NCI-H1092 treated with DMSO at 0.1 percent for 48 hours (cell line): ENCODE results near the gene OXSR1.
"Not testable (repeated sequence)": the region's sequence is repeated elsewhere in the genome, so short reads cannot be mapped to it uniquely, and the experiment has no call there.

ENCODE experiments used
- DNase-seq: peaks from one replicate; lab custom pipeline; 2025; lab: John Stamatoyannopoulos, UW

Gene OXSR1

DNA sequence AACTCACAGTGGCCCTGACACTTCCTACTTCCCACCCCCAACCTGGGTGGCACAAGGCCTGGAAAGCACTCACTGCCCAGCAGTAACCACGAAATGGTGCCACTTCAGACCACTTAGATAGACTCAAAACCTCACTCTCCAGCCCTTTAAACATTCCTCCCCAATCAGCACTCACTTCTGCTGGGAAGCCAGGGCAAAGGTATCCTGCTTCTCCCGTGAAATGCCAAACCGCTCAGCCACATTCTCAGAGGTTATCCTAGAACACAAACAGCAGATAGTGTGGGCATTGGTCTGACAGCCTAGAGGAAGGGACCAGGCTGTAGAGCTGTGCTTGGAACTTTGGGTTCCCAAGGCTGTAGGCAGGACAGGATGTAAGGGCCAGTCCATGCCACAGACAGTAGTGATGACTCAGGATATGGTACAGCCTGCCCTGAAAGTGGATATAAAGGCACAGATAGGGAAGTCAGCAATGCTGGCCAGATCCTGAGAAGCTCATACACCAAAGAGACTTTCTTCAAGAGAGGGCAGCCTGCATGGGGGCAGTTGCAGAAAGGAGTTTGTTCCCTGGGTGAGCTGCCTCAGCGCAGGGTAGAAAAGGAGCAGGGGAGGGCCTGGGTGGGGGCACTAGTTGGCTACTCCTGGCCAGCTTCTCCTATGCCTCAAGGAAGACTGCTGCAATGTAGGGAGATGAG, 37.6 kb upstream of the OXSR1 start:
- no peak for DNase-seq

DNA sequence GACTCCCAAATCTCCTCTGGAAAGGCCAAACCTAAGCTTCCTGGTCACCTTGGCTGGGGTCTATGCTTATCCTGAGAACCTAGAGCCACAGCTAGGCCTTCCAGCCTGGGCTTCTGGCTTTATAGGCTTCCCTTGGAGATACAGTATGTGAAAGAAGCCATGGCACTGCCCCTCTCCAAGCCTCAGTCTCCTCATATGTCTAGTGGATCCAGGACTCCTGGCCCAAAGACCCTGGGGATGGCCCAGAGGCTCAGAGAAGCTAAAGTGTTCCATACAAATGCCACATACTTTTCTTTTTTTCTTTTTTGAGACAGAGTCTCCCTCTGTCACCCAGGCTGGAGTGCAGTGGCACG, 37.1 kb upstream of the OXSR1 start:
- no peak for DNase-seq

DNA sequence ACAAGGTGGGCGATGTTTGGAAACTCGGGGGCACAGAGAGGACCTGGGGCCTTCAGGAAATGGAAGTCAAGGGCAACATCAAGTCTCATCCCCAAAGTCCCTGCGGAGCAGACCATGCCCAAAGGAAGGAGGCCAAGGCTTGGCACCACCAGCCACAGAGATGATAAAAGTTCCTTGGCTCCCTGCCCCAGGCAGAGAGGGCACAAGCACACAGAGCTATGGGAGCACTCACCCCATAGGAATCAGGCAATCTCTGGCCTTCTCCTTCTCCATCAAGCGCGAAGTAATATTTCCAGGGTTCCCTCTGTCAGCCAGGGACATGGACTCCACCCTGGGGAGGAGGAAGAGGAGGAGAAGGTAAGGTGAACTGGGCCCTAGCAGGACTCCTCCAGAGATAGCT, 36.3 kb upstream of the OXSR1 start:
- no peak for DNase-seq

DNA sequence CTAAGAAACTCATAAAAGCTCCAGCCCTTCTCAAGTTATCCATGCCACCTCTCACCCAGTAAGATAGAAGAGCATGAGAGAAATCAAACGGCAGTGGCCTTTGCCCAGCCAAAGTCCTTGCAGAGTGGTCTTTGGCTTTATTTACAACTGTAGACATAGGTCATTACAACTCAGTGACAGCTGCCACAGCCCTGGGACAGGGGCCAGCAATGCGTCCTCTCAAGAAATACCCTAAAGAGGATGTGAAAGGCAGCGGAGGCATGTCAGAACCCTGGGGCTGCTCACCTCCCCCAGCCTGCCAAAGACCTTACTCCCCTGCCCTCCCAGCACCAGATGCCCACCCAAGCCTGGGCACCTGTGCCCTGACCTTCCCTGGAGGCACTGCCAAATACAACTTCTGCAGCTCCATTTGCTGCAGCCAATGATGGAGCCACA, 34.7 kb upstream of the OXSR1 start:
- no peak for DNase-seq

DNA sequence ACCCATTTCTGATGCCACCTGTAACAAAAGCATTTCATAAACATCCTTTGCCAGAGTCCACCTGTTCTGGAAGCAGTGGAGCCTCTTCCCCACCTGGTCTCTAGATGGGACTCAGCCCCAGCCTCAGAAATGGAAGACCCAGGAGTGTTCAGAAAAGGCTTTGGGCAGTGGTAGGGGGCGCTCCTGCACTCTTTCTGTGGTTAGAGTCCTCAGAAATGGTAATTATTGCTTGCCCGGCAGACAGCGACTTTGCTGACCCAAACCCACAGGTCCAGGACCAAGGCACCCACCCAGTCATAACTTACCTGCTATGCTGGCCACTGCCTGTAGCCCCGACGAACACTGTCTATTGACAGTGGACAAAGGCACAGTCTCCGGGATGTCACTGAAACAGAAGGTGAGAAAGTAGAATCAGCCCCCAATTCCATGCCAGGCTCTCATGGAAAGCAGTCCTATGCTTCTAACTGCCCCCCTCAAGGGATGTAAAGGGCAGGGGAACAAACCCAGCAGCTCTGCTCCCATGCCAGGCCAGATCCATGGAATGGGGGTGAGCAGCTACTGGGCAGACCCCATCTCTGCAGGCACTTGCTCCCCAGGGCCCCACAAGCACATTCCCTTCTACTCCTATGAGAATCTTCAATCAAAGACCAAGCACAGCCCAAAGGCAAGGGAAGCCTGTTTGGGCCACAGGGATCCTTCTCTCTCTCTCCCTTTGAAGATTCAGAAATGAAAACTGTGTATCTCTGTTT, 33.5 kb upstream of the OXSR1 start:
- no peak for DNase-seq

DNA sequence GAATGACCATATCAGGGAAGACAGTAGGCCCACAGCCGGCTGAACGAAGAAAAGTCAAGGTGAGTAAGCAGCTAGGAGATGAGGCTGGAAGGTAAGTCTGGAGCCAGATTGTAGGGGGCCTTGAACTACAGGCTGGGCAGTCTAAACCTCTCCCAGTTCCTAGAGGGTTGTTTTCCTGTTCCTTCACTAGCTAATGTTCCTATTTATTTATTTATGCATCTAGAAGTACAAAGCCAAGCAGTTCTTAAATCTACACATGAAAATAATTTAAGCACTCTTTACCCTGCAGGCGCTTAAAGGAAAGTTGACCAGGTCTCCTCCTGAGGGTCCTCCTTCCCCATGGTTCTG, 32.2 kb upstream of the OXSR1 start:
- no peak for DNase-seq

DNA sequence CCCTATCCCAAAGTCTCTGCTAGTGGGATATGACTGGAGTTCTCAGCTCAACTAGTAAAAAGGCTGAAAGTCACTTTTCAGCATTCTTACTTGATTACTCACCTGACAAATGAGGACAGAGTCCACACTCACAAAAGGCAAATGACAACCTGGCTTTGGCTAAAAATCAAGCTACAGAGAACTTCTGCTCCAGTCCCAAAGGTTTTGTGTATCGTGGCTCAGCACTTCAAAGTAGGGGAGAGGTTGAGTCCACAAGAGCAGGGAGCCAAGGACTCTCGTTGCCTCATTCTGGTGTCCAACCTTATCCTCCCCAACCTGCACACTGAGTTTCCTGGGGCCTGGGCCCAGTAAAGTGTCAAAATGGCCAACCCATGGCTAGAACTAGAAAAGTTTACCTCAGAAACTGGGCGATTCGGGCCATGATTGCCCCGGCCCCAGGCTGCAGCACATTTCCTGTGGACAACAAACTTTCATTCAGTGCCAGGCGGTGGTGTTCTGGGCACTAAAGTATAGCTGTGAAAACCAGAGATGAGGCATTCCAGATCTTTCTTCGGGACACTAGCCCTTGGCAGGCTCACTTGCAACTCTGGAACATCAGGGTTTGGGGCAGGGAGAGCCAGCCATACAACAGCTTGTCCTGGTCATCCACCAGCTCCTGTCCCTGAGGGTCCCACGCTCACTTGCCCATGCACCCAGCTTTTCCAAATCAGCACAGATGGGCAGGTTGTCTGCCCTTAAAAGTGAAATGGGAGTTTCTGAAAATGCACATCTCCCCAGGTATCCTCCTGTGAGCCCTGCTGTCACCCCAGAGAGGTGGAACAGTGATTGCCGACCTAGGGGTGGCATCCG, 31.6 kb upstream of the OXSR1 start:
- no peak for DNase-seq

DNA sequence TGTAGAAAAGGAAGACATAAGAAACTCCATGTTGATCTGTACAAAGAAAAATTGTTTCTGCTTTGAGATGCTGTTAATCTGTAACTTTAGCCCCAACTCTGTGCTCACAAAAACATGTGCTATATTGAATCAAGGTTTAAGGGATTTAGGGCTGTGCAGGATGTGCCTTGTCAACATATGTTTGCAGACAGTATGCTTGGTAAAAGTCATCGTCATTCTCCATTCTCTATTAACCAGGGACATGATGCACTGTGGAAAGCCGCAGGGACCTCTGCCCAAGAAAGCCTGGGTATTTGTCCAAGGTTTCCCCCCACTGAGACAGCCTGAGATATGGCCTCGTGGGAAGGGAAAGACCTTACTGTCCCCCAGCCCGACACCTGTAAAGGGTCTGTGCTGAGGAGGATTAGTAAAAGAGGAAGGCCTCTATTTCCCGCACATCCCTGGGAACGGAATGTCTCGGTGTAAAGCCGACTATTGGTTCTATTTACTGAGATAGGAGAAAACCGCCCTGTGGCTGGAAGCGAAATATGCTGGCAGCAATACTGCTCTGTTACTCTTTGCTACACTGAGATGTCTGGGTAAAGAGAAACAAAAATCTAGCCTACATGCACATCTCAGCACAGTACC, 30.7 kb upstream of the OXSR1 start:
- DNase-seq = not testable (repeated sequence)

DNA sequence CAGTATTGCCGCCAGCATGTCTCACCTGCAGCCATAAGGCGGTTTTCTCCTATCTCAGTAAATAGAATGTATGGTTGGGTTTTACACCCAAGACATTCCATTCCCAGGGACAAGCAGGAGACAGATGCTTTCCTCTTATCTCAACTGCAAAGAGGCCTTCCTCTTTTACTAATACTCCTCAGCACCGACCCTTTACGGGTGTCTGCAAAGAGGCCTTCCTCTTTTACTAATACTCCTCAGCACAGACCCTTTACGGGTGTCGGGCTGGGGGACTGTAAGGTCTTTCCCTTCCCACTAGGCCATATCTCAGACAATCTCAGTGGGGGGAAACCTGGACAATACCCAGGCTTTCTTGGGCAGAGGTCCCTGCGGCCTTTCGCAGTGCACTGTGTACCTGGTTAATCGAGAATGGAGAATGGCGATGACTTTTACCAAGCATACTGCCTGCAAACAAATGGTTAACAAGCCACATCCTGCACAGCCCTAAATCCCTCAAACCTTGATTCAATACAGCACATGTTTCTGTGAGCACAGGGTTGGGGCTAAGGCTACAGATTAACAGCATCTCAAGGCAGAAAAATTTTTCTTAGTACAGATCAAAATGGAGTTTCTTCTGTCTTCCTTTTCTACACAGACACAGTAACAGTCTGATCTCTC, 29.6 kb upstream of the OXSR1 start:
- not testable (repeated sequence) for DNase-seq

DNA sequence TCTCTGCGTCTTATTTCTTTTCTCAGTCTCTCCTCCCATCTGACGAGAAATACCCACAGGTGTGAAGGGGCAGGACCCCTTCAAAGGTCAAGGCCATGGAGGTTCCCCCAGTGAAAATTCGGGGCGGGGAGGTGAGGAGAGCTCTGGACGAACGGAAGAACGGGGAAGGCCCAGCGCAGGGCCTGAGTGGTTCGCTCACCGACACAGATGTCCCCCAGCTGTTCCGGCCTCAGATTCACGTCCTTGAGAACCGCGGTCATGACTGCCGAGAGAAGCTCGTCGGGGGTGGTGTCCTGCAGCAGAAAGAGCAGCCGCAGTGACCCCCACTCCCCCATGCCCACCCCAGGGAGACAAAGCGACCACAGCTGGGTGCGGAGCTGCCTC, 29.0 kb upstream of the OXSR1 start:
- no peak for DNase-seq

DNA sequence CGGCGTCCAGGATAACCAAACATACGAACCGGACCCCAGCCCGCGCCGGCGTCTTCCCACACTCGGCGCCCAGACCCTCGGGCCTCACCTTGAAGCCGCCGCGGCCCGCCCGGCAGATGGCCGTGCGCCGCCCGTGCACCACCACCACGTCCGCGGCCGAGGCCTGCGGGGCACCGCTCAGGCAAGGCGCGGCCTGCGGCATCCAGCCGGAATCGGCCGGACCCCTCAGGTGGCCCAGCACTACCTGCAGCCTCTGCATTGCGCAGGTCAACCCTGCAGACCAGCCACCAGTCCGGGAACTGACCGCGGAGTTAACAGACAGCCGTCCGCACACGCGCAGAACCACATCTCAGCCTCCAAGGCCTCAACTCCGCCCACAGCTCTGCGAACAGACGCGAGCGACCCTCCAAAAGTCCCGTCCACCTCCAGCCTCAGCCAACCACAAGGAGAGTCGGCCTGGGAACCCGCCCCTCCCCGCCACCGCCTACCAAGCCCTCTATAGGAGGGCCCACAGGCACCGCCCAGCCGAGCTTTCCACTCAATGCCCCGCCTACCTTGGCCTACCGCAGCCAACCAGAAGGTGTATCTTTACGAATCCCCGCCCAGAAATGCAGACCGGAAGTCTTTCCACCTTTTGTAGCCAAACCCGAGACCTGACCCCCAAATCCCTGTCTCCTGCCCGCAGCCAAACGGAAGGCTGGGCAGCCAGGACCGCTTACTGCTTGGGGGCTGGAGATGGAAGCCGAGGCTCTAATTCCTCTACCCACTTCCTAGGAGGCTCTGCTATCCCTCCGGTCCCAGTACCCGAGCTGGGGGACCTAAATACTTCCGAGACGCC, 28.3 kb upstream of the OXSR1 start, which contains the start of gene ACAA1:
Gene ACAA1 (minus strand): TSS at position 351 of the 838 bp plus-strand sequence. CDS start 92 bp downstream, at position 259.
- DNase-seq = peak; percentile 97

DNA sequence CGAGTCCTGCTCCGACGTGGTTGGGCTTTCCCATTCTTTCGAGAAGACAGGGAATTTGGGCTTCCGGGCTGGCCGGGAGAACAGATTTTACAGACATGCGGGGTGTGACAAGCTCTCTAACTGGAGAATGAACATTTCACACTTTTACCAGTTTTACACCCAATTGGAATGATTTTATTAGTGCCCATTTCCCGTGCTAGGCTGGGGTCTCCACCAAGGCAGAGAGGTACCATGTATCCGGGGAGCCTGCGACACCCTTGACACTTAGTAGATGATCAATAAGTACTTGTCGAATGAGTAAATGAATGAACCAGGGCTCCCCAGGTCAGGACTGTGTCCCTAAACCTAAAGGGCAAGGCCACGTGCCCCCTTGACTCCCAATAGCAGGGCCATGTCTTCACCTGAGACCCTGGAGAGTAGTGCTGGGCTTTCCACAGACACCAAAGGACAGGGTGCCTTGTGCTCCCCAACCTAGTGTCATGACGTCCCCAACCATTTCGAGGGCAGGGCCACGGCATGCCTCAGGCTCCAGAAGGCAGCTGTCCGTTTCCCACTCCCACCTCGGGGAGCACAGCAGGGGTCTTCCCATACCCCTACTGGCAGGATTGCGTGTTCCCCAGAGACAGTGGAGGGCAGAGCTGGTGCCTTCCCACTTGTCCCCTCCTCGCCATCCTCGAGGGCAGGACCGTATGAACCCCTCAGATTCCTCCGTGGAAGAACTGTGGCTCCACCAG, 27.6 kb upstream of the OXSR1 start:
- no peak for DNase-seq

DNA sequence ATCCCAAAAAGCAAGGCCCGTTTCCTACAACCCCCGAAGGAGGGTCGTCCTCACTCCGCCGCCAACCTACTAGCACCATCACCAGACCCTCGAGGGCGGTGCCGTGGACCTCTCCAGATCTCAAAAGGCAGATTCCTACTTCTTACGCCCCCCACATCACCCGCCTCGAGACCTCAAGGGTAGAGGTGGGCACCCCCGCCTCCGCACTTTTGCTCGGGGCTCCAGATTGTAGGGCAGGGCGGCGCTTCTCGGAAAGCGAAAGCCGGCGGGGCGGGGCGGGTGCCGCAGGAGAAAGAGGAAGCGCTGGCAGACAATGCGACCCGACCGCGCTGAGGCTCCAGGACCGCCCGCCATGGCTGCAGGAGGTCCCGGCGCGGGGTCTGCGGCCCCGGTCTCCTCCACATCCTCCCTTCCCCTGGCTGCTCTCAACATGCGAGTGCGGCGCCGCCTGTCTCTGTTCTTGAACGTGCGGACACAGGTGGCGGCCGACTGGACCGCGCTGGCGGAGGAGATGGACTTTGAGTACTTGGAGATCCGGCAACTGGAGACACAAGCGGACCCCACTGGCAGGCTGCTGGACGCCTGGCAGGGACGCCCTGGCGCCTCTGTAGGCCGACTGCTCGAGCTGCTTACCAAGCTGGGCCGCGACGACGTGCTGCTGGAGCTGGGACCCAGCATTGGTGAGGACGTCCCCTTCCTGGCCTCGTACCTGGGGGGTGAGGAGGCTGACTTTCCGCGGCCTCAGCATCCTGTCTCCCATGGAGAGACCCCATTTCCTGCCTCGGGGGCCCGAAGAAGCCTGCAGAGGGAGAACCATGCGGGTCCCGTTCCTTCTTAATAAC, 26.8 kb upstream of the OXSR1 start, which contains the start of gene MYD88:
Gene MYD88 (plus strand): TSS at position 313 of the 842 bp plus-strand sequence. CDS start 40 bp downstream, at position 353.
- peak; percentile 22 for DNase-seq

DNA sequence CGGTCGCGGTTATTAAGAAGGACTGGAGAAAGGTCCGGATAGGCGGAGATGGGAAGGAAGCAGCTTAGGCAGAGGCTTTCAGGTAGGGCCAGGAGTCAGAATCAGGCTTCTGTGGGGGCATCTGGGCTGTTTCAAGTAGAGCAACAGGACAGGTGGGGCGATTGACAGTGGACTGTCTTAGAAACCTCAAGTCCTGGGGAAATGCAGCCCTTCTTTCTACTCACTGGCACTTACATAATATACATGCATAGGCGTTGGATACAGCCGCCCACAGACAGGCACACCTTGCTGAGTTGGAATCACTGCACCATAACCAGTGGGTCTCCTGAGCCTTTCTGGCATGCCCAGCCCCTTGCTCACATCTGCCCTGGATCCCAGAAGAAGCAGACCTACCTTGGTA, 26.1 kb upstream of the OXSR1 start:
- DNase-seq = no peak

DNA sequence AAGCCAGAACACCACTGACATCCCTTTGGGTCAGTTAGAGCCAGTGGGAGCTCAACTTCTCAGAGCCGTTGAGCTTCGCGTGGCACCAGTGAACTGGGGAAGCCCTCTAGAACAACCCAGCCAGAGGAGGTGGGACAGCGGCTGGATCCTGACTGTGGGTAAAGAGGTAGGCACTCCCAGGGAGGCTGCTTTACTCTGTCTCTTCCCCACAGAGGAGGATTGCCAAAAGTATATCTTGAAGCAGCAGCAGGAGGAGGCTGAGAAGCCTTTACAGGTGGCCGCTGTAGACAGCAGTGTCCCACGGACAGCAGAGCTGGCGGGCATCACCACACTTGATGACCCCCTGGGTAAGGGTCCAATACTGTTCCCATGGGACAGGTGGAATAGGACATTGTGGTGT, 25.7 kb upstream of the OXSR1 start:
- no peak for DNase-seq

DNA sequence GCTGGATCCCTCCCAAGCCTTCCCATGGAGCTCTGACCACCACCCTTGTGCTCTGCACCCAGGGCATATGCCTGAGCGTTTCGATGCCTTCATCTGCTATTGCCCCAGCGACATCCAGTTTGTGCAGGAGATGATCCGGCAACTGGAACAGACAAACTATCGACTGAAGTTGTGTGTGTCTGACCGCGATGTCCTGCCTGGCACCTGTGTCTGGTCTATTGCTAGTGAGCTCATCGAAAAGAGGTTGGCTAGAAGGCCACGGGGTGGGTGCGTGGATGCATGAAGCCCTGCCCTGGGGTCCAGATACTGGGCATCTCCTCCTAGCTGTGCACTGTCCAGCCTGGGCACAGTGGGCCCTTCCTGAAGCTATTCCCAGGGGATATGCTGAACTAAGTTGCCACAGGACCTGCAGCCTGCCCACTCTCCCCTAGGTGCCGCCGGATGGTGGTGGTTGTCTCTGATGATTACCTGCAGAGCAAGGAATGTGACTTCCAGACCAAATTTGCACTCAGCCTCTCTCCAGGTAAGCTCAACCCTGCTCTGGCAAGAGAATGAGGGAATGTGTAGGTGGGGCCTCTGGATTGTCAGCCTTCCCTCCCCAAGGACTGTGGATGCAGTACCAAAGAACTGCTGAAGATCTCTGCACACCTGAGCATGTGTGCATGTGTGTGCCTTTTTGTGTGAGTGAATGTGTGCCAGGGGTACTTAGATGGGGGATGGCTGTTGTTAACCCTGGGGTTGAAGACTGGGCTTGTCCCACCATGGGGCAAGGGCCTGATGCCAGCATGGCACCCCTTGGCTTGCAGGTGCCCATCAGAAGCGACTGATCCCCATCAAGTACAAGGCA, 24.8 kb upstream of the OXSR1 start:
- no peak for DNase-seq

DNA sequence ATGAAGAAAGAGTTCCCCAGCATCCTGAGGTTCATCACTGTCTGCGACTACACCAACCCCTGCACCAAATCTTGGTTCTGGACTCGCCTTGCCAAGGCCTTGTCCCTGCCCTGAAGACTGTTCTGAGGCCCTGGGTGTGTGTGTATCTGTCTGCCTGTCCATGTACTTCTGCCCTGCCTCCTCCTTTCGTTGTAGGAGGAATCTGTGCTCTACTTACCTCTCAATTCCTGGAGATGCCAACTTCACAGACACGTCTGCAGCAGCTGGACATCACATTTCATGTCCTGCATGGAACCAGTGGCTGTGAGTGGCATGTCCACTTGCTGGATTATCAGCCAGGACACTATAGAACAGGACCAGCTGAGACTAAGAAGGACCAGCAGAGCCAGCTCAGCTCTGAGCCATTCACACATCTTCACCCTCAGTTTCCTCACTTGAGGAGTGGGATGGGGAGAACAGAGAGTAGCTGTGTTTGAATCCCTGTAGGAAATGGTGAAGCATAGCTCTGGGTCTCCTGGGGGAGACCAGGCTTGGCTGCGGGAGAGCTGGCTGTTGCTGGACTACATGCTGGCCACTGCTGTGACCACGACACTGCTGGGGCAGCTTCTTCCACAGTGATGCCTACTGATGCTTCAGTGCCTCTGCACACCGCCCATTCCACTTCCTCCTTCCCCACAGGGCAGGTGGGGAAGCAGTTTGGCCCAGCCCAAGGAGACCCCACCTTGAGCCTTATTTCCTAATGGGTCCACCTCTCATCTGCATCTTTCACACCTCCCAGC, 24.0 kb upstream of the OXSR1 start:
- no peak for DNase-seq

DNA sequence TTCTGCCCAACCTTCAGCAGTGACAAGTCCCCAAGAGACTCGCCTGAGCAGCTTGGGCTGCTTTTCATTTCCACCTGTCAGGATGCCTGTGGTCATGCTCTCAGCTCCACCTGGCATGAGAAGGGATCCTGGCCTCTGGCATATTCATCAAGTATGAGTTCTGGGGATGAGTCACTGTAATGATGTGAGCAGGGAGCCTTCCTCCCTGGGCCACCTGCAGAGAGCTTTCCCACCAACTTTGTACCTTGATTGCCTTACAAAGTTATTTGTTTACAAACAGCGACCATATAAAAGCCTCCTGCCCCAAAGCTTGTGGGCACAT, 23.4 kb upstream of the OXSR1 start:
- DNase-seq = no peak
